CD1c-positive myeloid dendritic cell (primary cell): ENCODE results near the gene SESTD1.
A peak's percentile ranks its signal among the peaks of the same experiment; 100 is the strongest.
"Not testable (repeated sequence)": the region's sequence is repeated elsewhere in the genome, so short reads cannot be mapped to it uniquely, and the experiment has no call there.

ENCODE experiments used
- DNase-seq: peaks from one replicate; pipeline ENCODE4 v3.0.0-alpha.2; 2016; ENCODE audit errors: extremely low spot score

SESTD1 gene

GRCh38 chr2:179268277-179268925 is 3.8 kb upstream of the SESTD1 start:
- peak; percentile 50 for DNase-seq

- DNase-seq: no peak
Measured at GRCh38 chr2:179266271-179266670, 1.6 kb upstream of the SESTD1 start.

GRCh38 chr2:179265082-179265510 is 464 bp upstream of the SESTD1 start:
- peak; percentile 78 for DNase-seq

GRCh38 chr2:179263446-179264367 is 925 bp downstream of the SESTD1 start:
- DNase-seq: peak; percentile 61

GRCh38 chr2:179263015-179263414 is 1.6 kb downstream of the SESTD1 start:
- peak; percentile 36 for DNase-seq

GRCh38 chr2:179262077-179262660 is 2.5 kb downstream of the SESTD1 start:
- DNase-seq: no peak

GRCh38 chr2:179261151-179261825 is 3.3 kb downstream of the SESTD1 start:
- no peak for DNase-seq

GRCh38 chr2:179260224-179260623 is 4.4 kb downstream of the SESTD1 start:
- no peak for DNase-seq

- no peak for DNase-seq
Measured at GRCh38 chr2:179255129-179255528, 9.5 kb downstream of the SESTD1 start.

GRCh38 chr2:179253226-179253625 is 11.4 kb downstream of the SESTD1 start:
- no peak for DNase-seq

GRCh38 chr2:179252423-179252822 is 12.2 kb downstream of the SESTD1 start:
- no peak for DNase-seq

GRCh38 chr2:179251870-179252269 is 12.8 kb downstream of the SESTD1 start:
- DNase-seq: no peak

GRCh38 chr2:179250848-179251504 is 13.7 kb downstream of the SESTD1 start:
- DNase-seq: no peak

GRCh38 chr2:179250095-179250494 is 14.5 kb downstream of the SESTD1 start:
- no peak for DNase-seq

GRCh38 chr2:179248024-179248348 is 16.6 kb downstream of the SESTD1 start:
- DNase-seq: no peak

- DNase-seq: no peak
Measured at GRCh38 chr2:179247318-179248023, 17.2 kb downstream of the SESTD1 start.

GRCh38 chr2:179245843-179246242 is 18.8 kb downstream of the SESTD1 start:
- not testable (repeated sequence) for DNase-seq

- DNase-seq: no peak
Measured at GRCh38 chr2:179243046-179243445, 21.6 kb downstream of the SESTD1 start.

- no peak for DNase-seq
Measured at GRCh38 chr2:179240481-179241451, 23.9 kb downstream of the SESTD1 start.

GRCh38 chr2:179239838-179240237 is 24.8 kb downstream of the SESTD1 start:
- DNase-seq: no peak
